GM23248 (cell line): Measurements from ENCODE around the gene NUP205. TPM values are rescaled to one million over a fixed set of nuclear protein-coding genes. Genes with fewer than 3 reads are reported as not detected.

Experiments used
- DNase-seq: peaks from one replicate; pipeline ENCODE4 v3.0.0-alpha.2; 2015
- H2AFZ ChIP-seq: fragments of 200-600 bp; sonication (generic); 2 replicates; pipeline ENCODE4 v1.6.1; 2016; ENCODE audit warnings: antibody characterized with exemption
- H3F3A ChIP-seq: fragments of 200-600 bp; sonication (generic); 2 replicates; pipeline ENCODE4 v1.6.1; 2016; ENCODE audit warnings: mild to moderate bottlenecking, antibody characterized with exemption, mixed run types; ENCODE audit not compliant: insufficient read depth
- H3K27ac ChIP-seq: fragments of 200-600 bp; sonication (generic); 2 replicates; pipeline ENCODE4 v1.5.1; 2016; ENCODE audit warnings: mild to moderate bottlenecking
- H3K27me3 ChIP-seq: fragments of 200-600 bp; sonication (generic); replicated peaks from 2 replicates; pipeline ENCODE4 v1.6.1; 2016; ENCODE audit warnings: mild to moderate bottlenecking; ENCODE audit not compliant: insufficient read depth
- H3K36me3 ChIP-seq: fragments of 200-600 bp; sonication (generic); 2 replicates; pipeline ENCODE4 v1.6.1; 2016; ENCODE audit warnings: low read depth, mild to moderate bottlenecking
- H3K4me1 ChIP-seq: fragments of 200-600 bp; sonication (generic); 2 replicates; pipeline ENCODE4 v1.6.1; 2016; ENCODE audit warnings: mild to moderate bottlenecking; ENCODE audit not compliant: insufficient read depth
- H3K4me2 ChIP-seq: fragments of 200-600 bp; sonication (generic); one replicate; pipeline ENCODE4 v1.6.1; 2016; ENCODE audit warnings: mild to moderate bottlenecking; ENCODE audit not compliant: unreplicated experiment
- H3K4me3 ChIP-seq: fragments of 200-600 bp; sonication (generic); 2 replicates; pipeline ENCODE4 v1.5.1; 2016; ENCODE audit warnings: mild to moderate bottlenecking
- H3K79me2 ChIP-seq: fragments of 200-600 bp; sonication (generic); 2 replicates; pipeline ENCODE4 v1.6.1; 2016; ENCODE audit warnings: mild to moderate bottlenecking; ENCODE audit not compliant: insufficient read depth
- H3K9ac ChIP-seq: fragments of 200-600 bp; sonication (generic); 2 replicates; pipeline ENCODE4 v1.6.1; 2016; ENCODE audit warnings: mild to moderate bottlenecking
- H3K9me2 ChIP-seq: fragments of 200-600 bp; sonication (generic); 2 replicates; pipeline ENCODE4 v1.6.1; 2016; ENCODE audit warnings: mixed run types, mild to moderate bottlenecking, moderate library complexity; ENCODE audit not compliant: insufficient read depth
- H3K9me3 ChIP-seq: fragments of 200-600 bp; sonication (generic); one replicate; pipeline ENCODE4 v1.6.1; 2017; ENCODE audit warnings: low read depth
- H4K20me1 ChIP-seq: fragments of 200-600 bp; sonication (generic); 2 replicates; pipeline ENCODE4 v1.6.0; 2016; ENCODE audit not compliant: insufficient read depth
- EZH2 ChIP-seq: fragments of 200-600 bp; sonication (generic); IDR thresholded peaks from 2 replicates; pipeline ENCODE4 v1.6.1; 2018; ENCODE audit warnings: antibody characterized with exemption, mild to moderate bottlenecking; ENCODE audit not compliant: insufficient read depth, poor library complexity, severe bottlenecking
- EZH2phosphoT487 ChIP-seq: fragments of 200-600 bp; sonication (generic); IDR thresholded peaks from 2 replicates; pipeline ENCODE4 v1.6.1; 2018; ENCODE audit warnings: antibody characterized with exemption, moderate library complexity, mild to moderate bottlenecking, low read depth; ENCODE audit not compliant: insufficient read depth
- WGBS, 2 experiments: methylation state at CpG; one replicate each; pipeline ENCODE4 v1.1.6; 2015 to 2017; ENCODE audit warnings: low lambda C conversion rate in 2 of 2, low coverage in 1 of 2; ENCODE audit errors: missing lambda C conversion rate in 2 of 2; 5-methylcytosine and 5-hydroxymethylcytosine counted together
- in situ Hi-C: fragments of 300-500 bp; cut with MboI; formaldehyde crosslinking; loops from 2 replicates; pipeline ENCODE4 v1.15.0; 2020
- polyA plus RNA-seq: library from polyadenylated mRNA; unstranded; fragments of >200 nt; fragmentation: Nextera tagmentation; extraction: Ambion mirVana; gene quantifications from 2 replicates; pipeline ENCODE4 v1.2.1, GENCODE V29; 2016
- total RNA-seq: library from RNA; depleted of rRNA; stranded (reverse); fragments of >200 nt; shearing (Covaris generic); gene quantifications from 2 replicates; pipeline ENCODE4 v1.2.3, GENCODE V29; 2014

Gene NUP205
- total and polyA plus RNA-seq, 2 experiments from 2014 or later = 18.5 to 31.8 TPM

DNA sequence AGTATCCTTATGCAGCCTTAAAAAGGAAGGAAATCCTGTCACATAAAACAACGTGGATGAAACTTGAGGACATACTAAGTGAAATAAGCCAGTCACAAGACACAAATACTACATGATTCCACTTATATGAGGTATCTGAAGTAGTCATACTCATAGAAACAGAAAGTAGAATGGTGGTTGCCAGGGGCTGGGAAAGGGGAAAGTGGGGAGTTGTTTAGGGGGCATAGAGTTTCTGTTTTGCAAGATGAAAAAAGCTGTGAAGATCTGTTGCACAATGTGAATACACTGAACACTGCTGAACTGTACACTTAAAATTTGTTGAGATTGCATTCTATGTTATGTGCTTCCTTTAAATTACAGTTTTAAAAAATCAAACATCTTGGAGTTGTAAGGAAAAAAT lies 2.9 kb downstream of the NUP205 start:
- in situ Hi-C loops = loop anchor here (25.0 kb wide), 1 partner anchor 273 kb away; no protein-coding TSS in a partner anchor
- Histone ChIP-seq H3K27ac (no peak overlapping the region), H3K4me3 (no peak overlapping the region), H3K4me2 (no peak overlapping the region), H3K79me2 (peaks cover 71% of the 10 kb centered on the region), H3K9ac (no peak overlapping the region), H2AFZ (no peak overlapping the region), H3F3A (peaks cover 12% of the 10 kb centered on the region), H3K4me1 (peaks cover 7% of the 10 kb centered on the region; the same call in 1 of the 2 replicates), H3K27me3 (no peaks in the 10 kb centered on the region), H3K9me3 (no peaks in the 10 kb centered on the region), H3K9me2 (no peaks in the 10 kb centered on the region), H3K36me3 (no peaks in the 10 kb centered on the region), H4K20me1 (no peaks in the 10 kb centered on the region)
- TF ChIP-seq EZH2 (no peak), EZH2phosphoT487 (no peak)
- WGBS, 2 experiments = 53 to 59% methylated on average over 1 of the region's 1 CpG
- no peak for DNase-seq

DNA sequence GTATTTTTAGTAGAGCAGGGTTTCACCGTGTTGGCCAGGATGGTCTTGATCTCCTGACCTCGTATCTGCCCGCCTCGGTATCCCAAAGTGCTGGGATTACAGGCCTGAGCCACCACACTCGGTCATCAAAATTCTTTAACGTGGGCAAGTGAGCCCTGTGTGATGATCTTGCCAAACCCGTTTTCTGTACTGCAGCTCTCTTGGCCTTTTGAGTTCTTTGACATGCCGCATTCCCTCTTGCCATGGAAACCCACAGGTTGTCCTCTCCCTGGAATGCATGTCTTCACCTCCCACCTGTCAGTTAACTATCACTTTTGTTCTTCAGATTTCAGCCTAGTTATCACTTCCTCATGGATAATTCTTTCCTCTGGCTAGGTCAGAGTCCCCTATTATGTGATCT lies 5.0 kb downstream of the NUP205 start:
- H3K27me3 ChIP-seq = no peaks in the 10 kb centered on the region
- H2AFZ ChIP-seq = no peak overlapping the region
- no peak for TF ChIP-seq EZH2phosphoT487
- TF ChIP-seq EZH2 = no peak
- H3K9me2 ChIP-seq = no peaks in the 10 kb centered on the region
- no peak overlapping the region for H3K4me2 ChIP-seq
- WGBS, 2 experiments = 85% methylated on average over 8 of the region's 8 CpGs
- peaks cover 7% of the 10 kb centered on the region; the same call in 1 of the 2 replicates for H3K4me1 ChIP-seq
- no peak for DNase-seq
- no peak overlapping the region for H3K9ac ChIP-seq
- H3F3A ChIP-seq = peaks cover 12% of the 10 kb centered on the region
- in situ Hi-C loops = loop anchor here (25.0 kb wide), 1 partner anchor 275 kb away; no protein-coding TSS in a partner anchor
- H3K79me2 ChIP-seq = peaks cover 91% of the 10 kb centered on the region
- H3K36me3 ChIP-seq = no peaks in the 10 kb centered on the region
- H3K27ac ChIP-seq = no peak overlapping the region
- H3K4me3 ChIP-seq = no peak overlapping the region
- no peaks in the 10 kb centered on the region for H3K9me3 ChIP-seq
- no peaks in the 10 kb centered on the region for H4K20me1 ChIP-seq

DNA sequence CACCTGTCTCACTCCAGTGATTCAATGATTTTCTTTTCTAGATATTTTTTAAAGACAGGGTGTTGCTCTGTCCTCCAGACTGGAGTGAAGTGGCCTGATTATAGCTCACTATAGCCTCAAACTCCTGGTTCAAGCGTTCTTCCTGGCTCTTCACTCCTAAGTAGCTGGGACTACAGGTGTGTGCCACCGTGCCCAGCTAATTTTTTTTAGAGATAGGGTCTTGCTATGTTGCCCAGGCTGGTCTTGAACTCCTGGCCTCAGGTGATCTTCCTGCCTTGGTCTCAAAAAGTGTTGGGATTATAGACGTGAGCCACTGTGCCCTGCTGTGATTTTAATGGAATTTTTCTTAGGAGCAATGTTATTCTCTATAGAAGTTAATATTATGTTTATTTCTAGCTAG lies 14.1 kb downstream of the NUP205 start:
- no peaks in the 10 kb centered on the region for H3K9me3 ChIP-seq
- peaks cover 33% of the 10 kb centered on the region for H3K79me2 ChIP-seq
- no peak for TF ChIP-seq EZH2phosphoT487
- TF ChIP-seq EZH2 = no peak
- in situ Hi-C loops = loop anchor here (25.0 kb wide), 1 partner anchor 285 kb away; no protein-coding TSS in a partner anchor
- peaks cover 21% of the 10 kb centered on the region for H3K36me3 ChIP-seq
- H3K4me3 ChIP-seq = no peak overlapping the region
- 89 to 91% methylated on average over 3 of the region's 3 CpGs for WGBS, 2 experiments
- no peak for DNase-seq
- H2AFZ ChIP-seq = no peak overlapping the region
- no peak overlapping the region for H3K27ac ChIP-seq
- no peak overlapping the region for H3K4me2 ChIP-seq
- no peaks in the 10 kb centered on the region for H3K27me3 ChIP-seq
- no peaks in the 10 kb centered on the region for H3F3A ChIP-seq
- no peaks in the 10 kb centered on the region for H3K4me1 ChIP-seq
- no peaks in the 10 kb centered on the region for H4K20me1 ChIP-seq
- H3K9me2 ChIP-seq = no peaks in the 10 kb centered on the region
- no peak overlapping the region for H3K9ac ChIP-seq

DNA sequence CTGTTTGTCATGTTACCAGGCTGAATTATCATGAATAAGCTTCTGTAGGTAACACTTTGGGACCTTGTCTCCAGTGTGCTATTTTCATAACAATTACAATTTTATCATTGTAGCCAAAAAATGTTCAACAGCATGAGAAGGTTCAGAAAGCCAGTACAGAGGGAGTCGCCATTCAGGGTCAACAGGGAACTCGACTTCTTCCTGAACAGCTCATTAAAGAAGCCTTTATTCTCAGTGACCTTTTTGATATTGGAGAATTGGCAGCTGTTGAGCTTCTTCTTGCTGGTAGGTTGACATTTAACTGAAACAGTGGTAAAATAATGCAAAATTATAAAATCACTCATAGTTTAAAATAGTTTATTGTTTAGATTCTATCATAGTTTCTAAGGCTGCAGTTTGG lies 15.8 kb downstream of the NUP205 start:
- Histone ChIP-seq H3F3A (no peaks in the 10 kb centered on the region), H3K9ac (no peak overlapping the region), H3K79me2 (peaks cover 18% of the 10 kb centered on the region), H3K36me3 (peaks cover 32% of the 10 kb centered on the region), H4K20me1 (no peaks in the 10 kb centered on the region), H3K27ac (no peak overlapping the region), H3K4me3 (no peak overlapping the region), H3K4me2 (no peak overlapping the region), H2AFZ (no peak overlapping the region), H3K4me1 (no peaks in the 10 kb centered on the region), H3K9me3 (no peaks in the 10 kb centered on the region), H3K27me3 (no peaks in the 10 kb centered on the region), H3K9me2 (no peaks in the 10 kb centered on the region)
- TF ChIP-seq EZH2 (no peak), EZH2phosphoT487 (no peak)
- no peak for DNase-seq
- in situ Hi-C loops = loop anchor here (25.0 kb wide), 1 partner anchor 286 kb away; no protein-coding TSS in a partner anchor
- WGBS, 2 experiments = 73 to 79% methylated on average over 2 of the region's 2 CpGs
